Measurements from ENCODE around the gene PCDHGA4.
A peak's percentile ranks its signal among the peaks of the same experiment; 100 is the strongest.
"Not testable (repeated sequence)": the region's sequence is repeated elsewhere in the genome, so short reads cannot be mapped to it uniquely, and the experiment has no call there.

The PCDHGA4 gene

DNA sequence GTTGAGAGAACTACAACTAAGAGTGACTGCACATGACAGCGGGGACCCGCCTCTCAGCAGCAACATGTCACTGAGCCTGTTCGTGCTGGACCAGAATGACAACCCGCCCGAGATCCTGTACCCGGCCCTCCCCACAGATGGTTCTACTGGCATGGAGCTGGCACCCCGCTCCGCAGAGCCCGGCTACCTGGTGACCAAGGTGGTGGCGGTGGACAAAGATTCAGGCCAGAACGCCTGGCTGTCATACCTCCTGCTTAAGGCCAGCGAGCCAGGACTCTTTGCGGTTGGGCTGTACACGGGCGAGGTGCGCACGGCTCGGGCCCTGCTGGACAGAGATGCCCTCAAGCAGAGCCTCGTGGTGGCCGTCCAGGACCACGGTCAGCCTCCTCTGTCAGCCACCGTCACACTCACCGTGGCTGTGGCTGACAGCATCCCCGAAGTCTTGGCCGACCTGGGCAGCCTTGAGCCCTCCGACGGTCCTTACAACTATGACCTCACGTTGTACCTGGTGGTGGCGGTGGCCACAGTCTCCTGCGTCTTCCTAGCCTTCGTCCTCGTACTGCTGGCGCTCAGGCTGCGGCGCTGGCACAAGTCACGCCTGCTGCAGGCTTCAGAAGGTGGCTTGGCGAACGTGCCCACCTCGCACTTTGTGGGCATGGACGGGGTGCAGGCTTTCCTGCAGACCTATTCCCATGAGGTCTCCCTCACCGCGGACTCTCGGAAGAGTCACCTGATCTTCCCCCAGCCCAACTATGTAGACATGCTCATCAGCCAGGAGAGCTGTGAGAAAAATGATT is 29.8 kb downstream of the PCDHGA4 start:
- DNase-seq (ENCODE audit: extremely low spot score) = no peak
- POLR2A ChIA-PET = no interaction called here
- TF ChIP-seq, protein P1, sequence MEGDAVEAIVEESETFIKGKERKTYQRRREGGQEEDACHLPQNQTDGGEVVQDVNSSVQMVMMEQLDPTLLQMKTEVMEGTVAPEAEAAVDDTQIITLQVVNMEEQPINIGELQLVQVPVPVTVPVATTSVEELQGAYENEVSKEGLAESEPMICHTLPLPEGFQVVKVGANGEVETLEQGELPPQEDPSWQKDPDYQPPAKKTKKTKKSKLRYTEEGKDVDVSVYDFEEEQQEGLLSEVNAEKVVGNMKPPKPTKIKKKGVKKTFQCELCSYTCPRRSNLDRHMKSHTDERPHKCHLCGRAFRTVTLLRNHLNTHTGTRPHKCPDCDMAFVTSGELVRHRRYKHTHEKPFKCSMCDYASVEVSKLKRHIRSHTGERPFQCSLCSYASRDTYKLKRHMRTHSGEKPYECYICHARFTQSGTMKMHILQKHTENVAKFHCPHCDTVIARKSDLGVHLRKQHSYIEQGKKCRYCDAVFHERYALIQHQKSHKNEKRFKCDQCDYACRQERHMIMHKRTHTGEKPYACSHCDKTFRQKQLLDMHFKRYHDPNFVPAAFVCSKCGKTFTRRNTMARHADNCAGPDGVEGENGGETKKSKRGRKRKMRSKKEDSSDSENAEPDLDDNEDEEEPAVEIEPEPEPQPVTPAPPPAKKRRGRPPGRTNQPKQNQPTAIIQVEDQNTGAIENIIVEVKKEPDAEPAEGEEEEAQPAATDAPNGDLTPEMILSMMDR (IDR thresholded peaks at IDR 0.05; ENCODE audit: control extremely low read depth, extremely low read depth, low read depth, missing control alignments) = no peak
- CTCF ChIA-PET = no interaction called here

DNA sequence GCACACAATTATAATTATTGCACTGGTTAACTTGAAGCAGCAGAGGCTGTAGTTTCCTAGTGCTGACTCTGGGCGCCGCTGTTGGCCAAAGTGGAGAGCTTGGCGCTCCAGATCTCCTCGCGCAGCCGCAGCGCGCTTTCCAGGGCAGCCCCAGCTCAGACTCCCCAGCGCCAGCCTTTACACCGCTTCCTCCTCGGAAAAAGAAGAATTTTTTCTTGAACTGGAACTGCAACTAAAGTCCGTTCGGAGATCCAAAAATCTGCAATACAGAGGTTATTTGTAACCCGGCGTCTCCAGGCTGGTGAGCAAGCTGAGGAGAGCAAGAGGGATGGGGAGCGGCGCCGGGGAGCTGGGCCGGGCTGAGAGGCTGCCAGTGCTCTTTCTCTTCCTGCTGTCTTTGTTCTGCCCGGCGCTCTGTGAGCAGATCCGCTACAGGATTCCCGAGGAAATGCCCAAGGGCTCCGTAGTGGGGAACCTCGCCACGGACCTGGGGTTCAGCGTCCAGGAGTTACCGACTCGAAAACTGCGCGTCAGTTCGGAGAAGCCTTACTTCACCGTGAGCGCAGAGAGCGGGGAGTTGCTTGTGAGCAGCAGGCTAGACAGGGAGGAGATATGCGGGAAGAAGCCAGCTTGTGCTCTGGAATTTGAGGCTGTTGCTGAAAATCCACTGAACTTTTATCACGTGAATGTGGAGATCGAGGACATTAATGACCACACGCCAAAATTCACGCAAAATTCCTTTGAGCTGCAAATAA is 32.9 kb downstream of the PCDHGA4 start, which contains the start of gene PCDHGB4:
Gene PCDHGB4, plus strand, starts transcription at position 142 of the 755 bp plus-strand sequence. Its CDS starts 187 bp downstream, at position 329.
- CTCF ChIA-PET = interaction anchor here (1.5 kb wide), 1 partner anchor 25 kb away, joined by 4 read pairs; the partner anchor contains the start of gene PCDHGA10
- POLR2A ChIA-PET = not testable (repeated sequence)

DNA sequence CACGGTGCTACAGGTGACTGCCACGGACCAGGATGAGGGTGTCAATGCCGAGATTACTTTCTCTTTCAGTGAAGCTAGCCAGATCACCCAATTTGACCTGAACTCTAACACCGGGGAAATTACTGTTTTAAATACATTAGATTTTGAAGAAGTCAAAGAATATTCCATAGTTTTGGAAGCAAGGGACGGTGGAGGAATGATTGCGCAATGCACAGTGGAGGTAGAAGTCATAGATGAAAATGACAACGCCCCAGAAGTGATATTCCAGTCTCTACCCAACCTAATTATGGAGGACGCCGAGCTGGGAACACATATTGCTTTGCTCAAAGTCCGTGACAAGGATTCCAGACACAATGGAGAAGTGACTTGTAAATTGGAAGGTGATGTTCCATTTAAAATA is 33.8 kb downstream of the PCDHGA4 start:
- TF ChIP-seq, protein P1 (IDR thresholded peaks at IDR 0.05; ENCODE audit: control extremely low read depth, extremely low read depth, low read depth, missing control alignments) = no peak
- ChIA-PET CTCF (interaction anchor here (1.5 kb wide), 1 partner anchor 24 kb away, joined by 4 read pairs; the partner anchor contains the start of gene PCDHGA10), POLR2A (no interaction called here)
- no peak for DNase-seq (ENCODE audit: extremely low spot score)

More for the DNA sequence above, 32.9 kb downstream of the PCDHGA4 start, which contains the start of gene PCDHGB4:
- peak; percentile 58 for DNase-seq (ENCODE audit: extremely low spot score)

DNA sequence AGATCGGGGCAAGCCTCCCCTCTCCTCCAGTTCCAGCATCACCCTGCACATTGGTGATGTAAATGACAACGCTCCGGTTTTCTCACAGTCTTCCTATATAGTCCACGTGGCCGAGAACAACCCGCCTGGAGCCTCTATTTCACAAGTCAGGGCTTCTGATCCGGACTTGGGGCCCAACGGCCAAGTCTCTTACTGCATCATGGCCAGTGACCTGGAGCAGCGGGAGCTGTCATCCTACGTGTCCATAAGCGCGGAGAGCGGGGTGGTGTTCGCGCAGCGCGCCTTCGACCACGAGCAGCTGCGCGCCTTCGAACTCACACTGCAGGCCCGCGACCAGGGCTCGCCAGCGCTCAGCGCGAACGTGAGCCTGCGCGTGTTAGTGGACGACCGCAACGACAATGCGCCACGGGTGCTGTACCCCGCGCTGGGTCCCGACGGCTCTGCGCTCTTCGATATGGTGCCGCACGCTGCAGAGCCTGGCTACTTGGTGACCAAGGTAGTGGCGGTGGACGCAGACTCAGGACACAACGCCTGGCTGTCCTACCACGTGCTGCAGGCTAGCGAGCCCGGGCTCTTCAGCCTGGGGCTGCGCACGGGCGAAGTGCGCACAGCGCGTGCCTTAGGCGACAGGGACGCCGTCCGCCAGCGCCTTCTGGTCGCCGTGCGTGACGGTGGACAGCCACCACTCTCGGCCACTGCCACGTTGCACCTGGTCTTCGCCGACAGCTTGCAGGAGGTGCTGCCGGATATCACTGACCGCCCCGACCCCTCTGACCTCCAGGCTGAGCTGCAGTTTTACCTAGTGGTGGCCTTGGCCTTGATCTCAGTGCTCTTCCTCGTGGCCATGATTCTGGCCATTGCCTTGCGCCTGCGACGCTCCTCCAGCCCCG is 34.6 kb downstream of the PCDHGA4 start:
- ChIA-PET CTCF (interaction anchor here (0.7 to 1.1 kb wide), 2 partner anchors 10 to 61 kb away, joined by 3 read pairs; no protein-coding TSS in a partner anchor), POLR2A (no interaction called here)
- TF ChIP-seq, protein P1 (IDR thresholded peaks at IDR 0.05; ENCODE audit: control extremely low read depth, extremely low read depth, low read depth, missing control alignments) = no peak
- DNase-seq (ENCODE audit: extremely low spot score) = no peak

DNA sequence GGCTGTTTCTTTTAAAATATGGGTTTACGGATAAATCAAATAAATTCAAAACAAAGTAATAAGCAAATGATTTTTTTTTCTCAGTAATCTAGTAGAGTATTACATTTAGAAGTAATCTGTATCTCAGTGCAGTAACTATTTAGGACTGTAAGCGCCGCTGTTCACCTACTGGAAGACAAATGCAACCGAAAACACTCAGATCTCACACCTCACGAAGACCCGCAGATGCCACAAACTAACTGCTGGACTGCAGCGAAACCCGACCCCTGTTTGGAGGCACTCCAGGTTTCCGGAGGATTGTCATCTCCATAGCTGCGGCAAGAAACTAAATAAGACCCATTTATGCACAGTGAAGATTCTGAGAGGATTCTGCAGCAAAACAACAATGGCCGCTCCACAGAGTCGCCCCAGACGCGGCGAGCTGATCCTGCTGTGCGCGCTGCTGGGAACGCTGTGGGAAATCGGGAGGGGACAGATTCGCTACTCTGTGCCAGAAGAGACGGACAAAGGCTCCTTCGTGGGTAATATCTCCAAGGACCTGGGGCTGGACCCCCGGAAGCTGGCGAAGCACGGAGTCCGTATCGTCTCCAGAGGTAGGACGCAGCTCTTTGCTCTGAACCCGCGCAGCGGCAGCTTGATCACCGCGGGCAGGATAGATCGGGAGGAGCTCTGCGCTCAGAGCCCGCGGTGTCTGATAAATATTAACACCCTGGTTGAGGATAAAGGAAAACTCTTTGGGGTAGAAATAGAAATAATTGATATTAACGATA is 37.8 kb downstream of the PCDHGA4 start, which contains the start of gene PCDHGA8:
Gene PCDHGA8, plus strand, starts transcription at position 205 of the 770 bp plus-strand sequence. Its CDS starts 181 bp downstream, at position 386.
- no peak for DNase-seq (ENCODE audit: extremely low spot score)
- CTCF ChIA-PET = interaction anchor here (0.7 to 1.6 kb wide), 4 partner anchors 73 to 574 kb away, joined by 3 to 4 read pairs (median 3); no protein-coding TSS in a partner anchor
- TF ChIP-seq, protein P1 (IDR thresholded peaks at IDR 0.05; ENCODE audit: control extremely low read depth, extremely low read depth, low read depth, missing control alignments) = no peak
- POLR2A ChIA-PET = no interaction called here

DNA sequence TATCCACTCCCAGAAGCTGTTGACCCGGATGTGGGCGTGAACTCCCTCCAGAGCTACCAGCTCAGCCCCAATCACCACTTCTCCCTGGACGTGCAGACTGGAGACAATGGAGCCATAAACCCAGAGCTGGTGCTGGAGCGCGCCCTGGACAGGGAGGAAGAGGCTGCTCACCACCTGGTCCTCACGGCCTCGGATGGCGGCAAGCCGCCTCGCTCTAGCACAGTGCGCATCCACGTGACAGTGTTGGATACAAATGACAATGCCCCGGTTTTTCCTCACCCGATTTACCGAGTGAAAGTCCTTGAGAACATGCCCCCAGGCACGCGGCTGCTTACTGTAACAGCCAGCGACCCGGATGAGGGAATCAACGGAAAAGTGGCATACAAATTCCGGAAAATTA is 38.4 kb downstream of the PCDHGA4 start:
- no peak for DNase-seq (ENCODE audit: extremely low spot score)
- ChIA-PET POLR2A (no interaction called here), CTCF (interaction anchor here (0.7 to 1.2 kb wide), 3 partner anchors 165 to 575 kb away, joined by 3 read pairs; no protein-coding TSS in a partner anchor)
- TF ChIP-seq, protein P1 (IDR thresholded peaks at IDR 0.05; ENCODE audit: control extremely low read depth, extremely low read depth, low read depth, missing control alignments) = no peak

DNA sequence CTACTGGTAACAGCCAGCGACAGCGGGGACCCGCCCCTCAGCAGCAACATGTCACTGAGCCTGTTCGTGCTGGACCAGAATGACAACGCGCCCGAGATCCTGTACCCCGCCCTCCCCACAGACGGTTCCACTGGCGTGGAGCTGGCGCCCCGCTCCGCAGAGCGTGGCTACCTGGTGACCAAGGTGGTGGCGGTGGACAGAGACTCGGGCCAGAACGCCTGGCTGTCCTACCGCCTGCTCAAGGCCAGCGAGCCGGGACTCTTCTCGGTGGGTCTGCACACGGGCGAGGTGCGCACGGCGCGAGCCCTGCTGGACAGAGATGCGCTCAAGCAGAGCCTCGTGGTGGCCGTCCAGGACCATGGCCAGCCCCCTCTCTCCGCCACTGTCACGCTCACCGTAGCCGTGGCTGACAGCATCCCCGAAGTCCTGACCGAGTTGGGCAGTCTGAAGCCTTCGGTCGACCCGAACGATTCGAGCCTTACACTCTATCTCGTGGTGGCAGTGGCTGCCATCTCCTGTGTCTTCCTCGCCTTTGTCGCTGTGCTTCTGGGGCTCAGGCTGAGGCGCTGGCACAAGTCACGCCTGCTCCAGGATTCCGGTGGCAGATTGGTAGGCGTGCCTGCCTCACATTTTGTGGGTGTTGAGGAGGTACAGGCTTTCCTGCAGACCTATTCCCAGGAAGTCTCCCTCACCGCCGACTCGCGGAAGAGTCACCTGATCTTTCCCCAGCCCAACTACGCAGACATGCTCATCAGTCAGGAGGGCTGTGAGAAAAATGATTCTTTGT is 39.8 kb downstream of the PCDHGA4 start:
- CTCF ChIA-PET = interaction anchor here (0.7 to 2.9 kb wide), 4 partner anchors 13 to 75 kb away, joined by 3 to 7 read pairs (median 6); partner anchors contain the start of genes PCDHGB6 and TAF7
- POLR2A ChIA-PET; DNase-seq (ENCODE audit: extremely low spot score): not testable (repeated sequence)
